TTC549 (cell line): ENCODE measurements around the gene DOK6.

Source experiments
- FAIRE-seq: peaks from 2 replicates; lab custom pipeline; 2012; peaks lifted over from hg19 to GRCh38; lab: Jason Lieb, UNC

DOK6 gene

DNA sequence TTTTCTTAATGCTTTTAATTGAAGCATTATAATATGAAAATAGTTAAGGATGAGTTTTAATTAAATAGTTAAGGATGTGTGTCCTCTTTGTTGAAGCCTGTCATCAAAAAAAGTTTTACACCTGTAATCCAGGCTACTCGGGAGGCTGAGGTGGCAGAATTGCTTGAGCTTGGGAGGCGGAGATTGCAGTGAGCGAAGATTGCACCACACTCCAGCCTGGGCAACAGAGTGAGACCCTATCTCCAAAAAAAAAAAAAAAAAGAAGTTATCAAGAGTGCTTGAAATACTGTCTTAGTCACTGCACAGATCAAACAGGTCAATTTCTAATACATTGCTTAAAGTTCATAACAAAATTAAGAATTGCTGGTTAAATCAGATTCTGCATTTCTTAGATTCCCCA, 353.4 kb downstream of the DOK6 start:
- FAIRE-seq: no peak

DNA sequence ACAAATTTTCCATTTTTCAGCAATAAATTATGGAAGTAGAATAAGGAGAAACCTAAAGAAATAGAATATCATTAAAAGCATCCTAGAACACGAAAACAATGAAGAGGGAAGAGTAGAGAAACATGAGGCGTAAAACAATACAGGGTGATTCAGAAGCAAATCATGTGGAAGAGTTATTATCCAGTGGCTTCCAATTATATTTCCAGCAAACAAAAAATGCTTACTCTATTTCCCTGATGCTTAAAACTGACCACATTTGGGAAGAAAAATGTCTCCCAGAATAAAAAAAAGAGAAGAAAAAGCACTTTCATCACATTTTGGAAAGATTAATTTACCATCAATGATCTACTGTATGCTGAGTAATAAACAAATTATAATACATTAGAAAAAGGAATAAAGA, 354.4 kb downstream of the DOK6 start:
- FAIRE-seq: no peak

DNA sequence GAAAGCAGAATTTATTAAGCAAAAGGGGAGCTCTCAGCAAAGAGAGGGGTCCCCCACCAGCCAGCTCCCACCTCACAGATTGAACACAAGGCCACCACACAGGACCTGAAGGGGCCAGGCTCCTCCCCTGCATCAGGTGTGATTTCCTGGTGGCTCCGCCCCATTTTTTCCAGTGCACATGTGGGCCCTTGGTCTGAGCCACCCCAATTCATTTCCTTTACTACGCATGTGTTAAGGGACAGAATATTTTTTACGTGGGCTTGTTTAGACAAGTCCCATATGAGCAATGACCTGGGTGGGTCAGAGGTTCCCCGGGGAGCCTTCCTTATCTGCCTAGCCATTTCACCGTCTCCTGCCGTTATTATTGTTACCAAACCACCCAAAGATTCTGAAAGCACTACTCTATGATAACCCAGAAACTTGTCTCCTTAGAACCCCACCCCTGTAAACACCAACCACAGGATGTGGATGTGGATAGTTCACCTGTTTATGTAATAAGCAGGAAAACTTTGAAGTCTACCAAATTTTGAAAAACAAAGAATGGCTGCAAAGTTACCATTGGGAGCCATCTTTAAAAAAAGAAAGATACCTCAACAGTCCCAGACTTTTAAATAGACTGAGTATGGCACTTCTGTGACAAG, 355.3 kb downstream of the DOK6 start:
- no peak for FAIRE-seq

DNA sequence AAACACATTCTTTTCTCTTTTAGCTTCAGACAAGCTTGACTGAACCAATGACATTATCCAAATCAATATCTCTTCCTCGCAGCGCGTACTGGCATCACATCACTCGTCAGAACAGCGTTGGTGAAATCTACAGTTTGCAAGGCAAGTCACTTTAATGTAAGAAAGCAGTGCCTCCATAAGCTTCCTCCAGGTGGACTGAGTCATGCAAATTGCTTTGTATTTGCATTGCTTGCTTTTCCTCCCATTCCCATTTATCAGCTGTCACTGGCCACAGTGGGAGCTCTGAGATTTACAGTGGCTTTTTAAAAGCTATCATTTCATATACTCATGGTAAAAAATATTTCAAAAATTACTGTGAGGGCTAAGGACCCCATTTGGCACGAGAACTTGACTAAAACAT, 357.0 kb downstream of the DOK6 start:
- FAIRE-seq: no peak

DNA sequence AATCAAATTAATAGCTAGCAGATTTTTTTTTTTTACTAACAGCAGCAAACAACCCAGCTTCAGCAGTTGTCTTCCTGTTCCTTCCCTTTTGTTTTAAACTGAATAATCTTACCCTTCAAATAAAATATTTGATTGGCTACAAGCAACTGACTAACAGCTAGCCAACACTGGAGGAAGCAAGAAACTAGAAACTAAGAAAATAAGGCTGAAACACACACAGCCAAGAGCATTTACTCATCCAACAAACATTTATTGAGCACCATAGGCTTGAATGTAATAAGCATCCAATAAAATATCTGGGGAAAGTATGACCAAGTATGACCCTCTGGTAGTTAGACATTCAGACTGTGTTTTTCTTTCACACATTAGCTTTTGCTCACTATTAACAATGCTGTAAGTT, 357.8 kb downstream of the DOK6 start:
- no peak for FAIRE-seq

DNA sequence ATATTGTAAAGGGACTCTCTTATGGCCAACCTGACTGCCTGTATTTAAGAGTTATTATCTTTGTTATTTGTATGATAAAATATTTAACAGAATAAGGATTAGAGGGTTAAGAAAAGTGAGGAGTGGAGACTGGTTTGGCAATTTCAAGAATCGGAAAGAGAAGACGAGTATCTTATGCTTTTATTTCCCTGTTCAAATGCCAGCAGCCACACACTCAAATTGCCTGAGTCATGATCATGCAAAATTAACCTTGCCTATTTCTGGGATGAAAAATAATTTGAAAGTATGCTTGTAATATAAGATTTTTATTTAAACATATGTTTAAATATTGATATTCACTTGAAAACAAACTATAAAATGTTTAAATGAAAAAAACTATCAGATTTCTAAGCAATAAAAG, 358.4 kb downstream of the DOK6 start:
- no peak for FAIRE-seq

DNA sequence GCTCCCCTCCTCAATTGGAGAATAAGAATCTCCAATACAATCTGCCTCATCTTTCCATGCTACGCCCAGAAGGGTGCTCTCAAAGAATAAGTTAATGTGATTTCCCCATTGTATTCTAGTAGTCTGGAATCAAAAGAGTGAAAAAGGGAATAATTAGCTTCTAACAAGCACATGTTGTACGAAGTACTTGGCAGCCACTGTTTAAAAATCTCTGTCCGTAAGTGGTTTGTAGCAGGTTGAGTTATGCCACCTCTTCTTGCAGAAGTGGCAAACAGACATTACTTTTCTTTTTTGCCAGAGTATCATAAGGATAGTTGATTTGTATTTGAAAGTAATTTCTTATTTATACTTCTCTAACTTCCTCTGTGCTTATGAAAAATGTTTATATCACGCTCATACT, 362.3 kb downstream of the DOK6 start:
- FAIRE-seq: no peak

DNA sequence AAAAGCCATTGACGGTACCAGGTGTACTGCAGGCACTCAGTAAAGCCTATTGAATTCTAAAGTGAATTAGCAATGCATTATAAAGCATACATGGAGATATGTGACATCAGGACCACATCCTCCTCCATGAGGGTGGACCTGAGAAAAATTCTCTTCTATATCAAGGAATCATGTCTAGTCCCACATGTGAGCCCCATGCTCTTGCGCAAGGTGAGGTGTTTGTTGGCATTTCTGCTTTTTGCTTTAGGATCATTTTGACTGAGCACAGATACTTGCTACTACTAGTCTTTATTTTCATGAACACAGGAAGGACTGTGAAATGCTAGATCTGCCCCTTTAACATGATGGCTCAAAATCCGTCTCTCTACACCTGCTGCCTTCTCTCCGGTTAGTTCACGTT, 363.1 kb downstream of the DOK6 start:
- no peak for FAIRE-seq

DNA sequence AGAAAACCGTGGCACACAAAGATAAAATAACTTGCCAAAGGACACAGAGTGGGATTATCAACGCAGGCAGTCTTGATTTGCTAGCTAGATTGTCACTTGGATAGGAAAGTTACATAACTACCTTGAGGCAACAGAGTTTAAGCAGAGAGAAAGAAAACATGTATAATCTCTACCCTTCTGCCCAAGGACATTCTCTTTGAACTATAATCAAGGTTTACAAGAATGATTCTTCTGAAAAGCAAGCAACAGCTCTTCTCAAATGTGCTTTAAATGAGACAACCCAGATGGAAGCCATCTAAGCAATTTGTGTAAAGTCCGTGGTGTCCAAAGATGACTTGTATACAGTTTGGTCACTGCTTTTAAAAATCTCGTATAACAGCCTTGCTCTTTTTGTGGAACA, 369.6 kb downstream of the DOK6 start:
- FAIRE-seq: no peak

DNA sequence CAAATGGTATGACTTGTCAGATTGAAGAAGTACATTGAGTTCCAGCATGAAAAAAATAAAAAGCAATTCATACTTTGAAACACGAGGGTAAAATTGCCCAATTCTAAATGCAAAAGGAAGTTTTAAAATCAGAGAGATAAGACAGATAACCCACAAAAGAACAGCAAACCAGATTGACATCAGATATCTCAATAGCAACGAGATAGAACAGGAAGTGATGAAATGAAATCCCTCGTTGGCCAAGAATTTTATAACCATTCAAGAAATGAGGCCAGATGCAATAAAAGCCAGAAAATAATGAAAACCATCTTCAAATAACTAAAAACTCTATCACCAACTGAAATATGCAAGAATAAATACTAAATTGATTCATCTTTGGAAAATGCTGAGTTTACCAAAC, 374.1 kb downstream of the DOK6 start:
- no peak for FAIRE-seq

DNA sequence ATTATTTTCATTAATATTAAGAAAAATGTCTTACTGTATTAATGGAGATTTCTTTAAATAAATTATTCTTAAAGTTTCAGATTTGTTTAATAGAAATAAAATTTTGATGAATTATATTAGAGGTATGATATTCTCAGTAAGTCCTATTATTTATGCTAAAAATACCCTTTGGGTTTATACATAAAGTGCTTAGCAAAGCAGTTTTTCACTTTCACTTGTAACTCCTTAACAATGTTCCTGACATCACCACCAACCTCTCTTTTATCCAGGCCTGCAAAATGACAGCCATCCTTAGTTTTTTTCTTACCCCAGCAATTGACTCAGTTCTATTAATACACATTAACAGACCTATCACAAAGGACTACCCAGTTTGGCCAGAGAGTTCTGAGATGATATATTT, 376.6 kb downstream of the DOK6 start:
- peak; percentile 25 for FAIRE-seq

DNA sequence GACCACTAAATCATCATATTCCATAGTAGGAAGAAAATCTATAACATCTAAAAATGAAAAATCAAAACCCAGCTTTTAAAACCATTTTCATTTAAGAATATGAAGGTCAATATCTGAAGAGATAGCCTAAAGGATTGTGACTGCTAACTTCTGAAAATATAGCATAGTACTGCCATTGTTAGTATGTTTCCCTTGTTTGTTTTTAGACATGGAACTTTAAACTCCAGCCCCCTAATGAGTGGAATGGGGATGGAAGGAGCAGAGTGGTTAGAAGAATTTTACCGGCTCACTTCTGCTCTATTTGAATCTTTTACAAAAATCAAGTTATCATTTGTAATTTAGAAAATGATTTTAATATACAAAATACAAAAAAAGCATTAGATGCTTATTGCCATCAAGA, 378.0 kb downstream of the DOK6 start:
- FAIRE-seq: no peak

DNA sequence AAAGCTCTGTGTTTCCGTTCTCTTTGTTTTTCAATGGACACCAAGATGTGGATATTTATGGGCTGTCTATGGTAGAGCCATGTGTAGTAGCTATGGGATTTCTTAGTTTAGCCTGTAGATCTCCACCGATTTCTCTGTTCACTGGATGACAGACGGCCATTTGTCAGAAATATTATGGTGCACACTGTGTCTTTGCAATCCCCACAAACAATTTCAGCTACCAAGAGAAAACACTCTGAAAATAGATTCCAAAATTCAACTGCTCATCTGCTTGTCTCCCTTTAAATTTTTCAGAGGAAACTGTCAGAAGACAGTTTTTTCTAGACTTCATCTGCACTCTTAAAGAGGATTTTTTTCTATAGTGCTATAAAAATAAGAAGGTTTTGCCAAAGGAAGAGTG, 380.2 kb downstream of the DOK6 start:
- no peak for FAIRE-seq

DNA sequence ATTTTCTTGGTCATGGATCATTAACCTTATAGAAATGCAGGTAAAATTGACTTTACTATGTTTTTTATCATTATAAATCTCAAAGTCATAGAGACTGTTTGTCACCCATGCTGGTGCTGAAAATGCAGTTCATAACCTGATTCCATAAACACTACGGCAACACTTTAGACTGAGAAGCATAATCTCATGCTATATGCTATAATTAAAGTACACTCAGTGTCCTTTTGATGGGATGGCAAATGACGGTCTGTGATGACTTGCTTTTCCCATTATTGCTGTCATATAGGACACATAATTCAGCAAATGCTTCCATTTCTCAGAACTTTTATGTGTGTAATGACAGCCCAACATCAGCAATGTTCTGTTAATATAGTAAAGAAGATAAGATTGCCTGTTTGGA, 384.1 kb downstream of the DOK6 start:
- FAIRE-seq: no peak

DNA sequence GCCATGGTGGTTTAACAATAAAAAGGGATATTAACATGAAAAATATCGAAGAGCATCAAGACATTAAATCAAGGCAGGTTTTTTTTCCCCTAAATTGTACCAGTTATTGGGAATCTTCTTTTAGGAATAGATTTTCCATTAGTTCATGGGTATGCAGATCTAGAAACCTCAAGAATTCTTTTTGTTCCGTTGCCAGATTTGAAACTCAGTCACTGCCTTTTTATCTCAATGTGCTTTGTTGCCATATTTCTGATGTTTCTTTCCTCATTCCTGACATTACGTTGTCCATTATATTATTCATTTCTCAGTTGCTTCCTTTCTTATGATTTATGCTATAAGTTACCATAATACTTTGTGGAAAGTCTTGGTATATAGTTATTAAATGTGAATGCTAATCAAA, 384.8 kb downstream of the DOK6 start:
- FAIRE-seq: no peak

DNA sequence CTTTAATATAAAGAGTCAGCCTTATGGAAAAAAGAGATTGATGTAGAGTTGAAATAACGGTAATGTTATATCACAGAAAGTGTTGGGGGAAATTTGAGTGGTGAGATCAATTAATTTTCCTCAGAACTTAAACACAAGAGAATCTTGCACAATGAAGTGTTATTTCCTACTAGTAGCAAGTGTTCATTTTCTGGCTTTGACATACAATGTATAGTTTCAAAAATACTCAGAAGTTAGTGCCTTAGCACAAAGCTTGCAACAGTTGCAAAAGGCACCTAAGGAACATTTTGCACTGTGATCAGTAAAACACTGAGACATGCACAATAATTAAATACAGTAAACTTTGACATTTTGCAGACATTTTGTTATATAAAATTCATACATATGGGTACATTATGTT, 385.7 kb downstream of the DOK6 start:
- FAIRE-seq: no peak

DNA sequence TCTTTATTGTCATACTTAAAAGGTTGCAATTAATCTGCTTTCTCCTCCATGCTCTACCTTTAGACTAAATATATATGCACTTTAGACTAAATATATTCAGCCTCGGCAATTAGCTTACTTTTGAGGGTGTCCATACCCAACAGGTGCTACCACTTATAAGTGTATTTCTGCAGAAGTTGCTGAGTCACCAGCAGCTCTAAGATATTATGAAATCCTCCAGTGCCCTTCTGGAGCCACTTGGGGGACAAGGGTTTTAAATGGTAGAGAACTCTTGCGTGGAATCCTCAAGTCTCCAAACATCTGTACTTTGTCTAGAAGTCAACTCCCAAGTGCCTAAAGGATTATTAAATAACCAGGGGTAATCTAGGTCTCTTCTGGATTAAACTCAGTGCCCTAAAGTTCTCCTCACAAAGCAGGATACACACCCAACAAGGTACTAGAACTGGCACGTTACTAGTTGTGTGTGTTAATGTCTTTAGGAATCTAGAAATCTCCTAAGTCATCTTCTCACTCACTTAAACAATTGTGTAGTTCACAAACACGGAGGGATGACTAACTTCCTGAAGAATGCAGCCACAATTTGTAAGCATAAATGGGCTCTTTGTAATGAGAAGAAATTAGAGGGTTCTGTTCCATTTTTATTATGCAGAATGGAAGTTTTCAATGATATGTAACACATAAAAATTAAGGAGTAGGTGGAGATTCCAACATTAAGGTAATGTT, 387.3 kb downstream of the DOK6 start:
- no peak for FAIRE-seq

DNA sequence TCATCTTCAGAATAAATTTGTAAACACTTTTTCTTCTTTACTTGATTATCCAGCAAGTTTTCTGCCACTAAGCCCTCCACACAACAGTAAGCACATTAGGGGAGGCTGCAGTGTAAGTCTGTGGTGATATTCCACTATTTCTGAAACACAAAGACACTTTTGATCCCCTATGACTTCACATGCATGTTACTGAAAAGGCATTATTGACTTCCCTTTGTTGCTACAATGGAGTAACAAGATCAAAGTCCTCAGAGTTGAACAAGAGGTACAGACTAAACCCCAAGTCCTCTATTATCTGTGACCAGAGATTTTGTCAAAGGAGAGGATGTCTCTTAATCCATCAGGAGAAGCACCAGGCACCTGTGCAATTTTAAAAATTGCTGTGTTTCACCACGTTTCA, 389.1 kb downstream of the DOK6 start:
- FAIRE-seq: no peak

DNA sequence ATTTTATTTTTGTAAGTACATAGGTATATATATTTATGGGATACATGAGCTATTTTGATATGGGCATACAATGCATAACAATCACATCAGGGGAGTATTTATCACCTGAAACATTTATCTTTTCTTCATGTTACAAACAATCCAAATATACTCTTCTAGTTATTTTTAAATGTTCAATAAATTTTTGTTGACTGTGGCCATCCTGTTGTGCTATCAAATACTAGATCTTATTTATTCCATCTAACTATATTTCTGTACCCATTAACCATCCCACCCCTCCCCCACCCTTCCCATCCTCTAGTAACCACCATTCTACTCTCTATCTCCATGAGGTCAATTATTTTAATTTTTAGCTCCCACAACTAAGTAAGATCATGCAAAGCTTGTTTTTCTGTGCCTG, 390.0 kb downstream of the DOK6 start:
- FAIRE-seq: no peak

DNA sequence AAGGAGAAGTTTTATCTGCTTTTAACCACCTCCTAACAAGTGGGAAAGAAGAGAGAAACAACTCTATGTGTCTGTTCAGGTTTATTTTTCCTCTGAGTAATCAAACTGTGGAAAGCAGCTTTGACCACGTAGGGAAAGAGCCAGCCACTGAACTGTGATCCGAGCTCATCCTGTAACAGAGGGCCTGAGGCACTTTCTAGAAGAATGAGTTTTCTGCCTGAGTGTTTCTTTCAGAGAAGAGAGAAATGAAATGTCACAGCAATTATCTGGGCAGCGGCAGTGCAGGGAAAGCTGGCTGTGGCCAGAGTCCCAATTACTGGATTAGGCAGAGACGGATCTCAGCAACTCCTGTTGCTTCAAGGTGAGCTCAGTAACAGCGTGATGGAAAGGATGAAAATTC, 395.1 kb downstream of the DOK6 start:
- no peak for FAIRE-seq

DNA sequence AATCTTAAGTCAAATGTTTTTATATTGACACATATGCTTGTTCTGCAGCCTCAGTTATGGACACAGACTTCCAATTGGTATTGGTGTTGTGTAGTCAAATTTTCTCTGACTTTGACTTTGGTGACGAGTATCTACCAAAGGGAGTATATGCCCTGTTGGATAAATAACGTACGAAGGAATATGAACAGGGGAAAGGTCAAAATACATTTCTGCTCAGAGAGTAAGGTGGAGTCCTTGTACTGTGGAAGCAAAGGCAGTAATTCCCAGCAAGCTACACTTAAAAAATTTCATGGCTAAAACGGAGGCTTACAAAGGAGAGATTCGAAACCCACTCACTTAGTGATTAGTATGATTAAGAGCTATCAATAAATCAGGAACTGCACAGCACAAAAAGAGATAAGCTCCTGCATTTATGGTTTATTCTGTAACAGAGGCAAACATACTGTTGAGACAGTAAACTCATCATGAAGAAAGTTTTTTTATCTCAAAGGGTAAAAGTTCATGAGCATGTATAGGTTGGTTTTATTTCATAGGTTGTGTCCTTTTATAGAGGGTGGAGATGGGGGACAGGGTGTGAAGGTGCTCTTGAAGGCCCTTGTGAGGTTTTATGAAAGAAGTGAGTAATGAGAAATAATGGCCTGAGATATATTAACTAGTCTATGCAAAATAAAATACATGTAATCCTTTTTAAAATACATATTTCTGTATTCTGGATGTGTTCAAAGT, 404.3 kb downstream of the DOK6 start:
- no peak for FAIRE-seq

DNA sequence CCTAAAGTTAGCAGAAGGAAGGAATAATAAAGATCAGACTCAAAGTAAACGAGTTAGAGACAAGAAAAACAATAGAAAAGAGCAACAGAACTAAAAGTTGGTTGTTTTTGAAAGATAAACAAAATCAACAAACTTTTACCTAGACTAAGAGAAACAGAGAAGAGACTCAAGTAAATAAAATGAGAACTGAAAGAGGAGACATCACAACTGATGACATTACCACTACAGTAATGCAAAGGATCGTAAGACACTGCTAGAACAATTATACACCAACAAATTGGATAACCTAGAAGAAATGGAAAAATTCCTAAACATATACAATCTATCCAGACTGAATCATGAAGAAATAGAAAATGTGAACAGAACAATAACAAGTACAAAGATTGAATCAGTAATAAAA, 407.7 kb downstream of the DOK6 start:
- FAIRE-seq: no peak

DNA sequence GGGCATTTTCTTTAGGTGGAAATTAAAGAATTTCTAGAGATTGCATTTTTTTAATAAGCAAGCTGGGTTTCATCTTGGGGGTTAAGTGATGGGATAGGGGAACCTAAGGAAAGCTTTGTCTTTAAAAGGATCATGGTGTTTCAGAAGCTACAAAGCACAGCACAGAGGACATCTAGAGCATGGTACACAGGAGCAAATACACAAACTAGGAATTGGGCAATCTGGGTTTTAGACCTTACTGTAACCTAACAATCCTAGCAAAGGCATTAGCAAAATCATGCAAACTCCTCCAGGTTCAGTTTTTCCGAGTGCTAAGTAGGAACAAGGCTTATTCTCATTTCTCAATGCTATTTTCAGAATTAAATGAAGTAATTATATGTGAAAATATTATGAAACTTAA, 412.9 kb downstream of the DOK6 start:
- FAIRE-seq: no peak

DNA sequence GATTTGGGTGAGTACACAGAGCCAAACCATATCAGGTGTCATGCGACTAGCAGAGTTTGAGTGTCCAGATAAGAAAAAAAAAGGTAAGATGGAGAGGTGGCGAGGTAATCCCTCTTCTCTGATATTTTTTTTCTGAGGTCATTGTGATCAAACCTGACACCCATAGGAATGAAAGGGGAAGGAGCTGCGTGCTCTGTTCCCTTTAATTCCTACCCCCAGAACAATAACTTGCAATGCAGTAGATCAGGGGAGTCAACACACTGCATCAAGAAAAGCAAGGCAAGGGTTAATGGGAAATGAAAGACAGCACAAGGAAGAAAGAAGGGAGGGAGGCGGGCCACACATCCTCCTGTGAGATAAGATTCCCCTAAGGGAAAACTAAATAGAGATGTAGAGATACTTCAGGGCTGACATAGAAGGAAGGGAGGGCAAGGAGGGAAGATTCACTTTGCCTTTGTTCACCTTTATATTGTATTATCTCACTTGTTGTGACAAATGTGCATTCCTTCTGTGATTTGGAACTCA, 414.2 kb downstream of the DOK6 start:
- FAIRE-seq: no peak
